ENCODE results near the gene TAOK3.

Gene TAOK3

GRCh38 chr12:118189741-118190191 lies 182.9 kb downstream of the TAOK3 start:
- peak; percentile 67 for DNase-seq (ENCODE audit: low read depth)
- H3K4me3 ChIP-seq (ENCODE audit: low read length): peak overlapping the region; percentile 56

GRCh38 chr12:118188690-118189371 lies 183.9 kb downstream of the TAOK3 start:
- H3K4me3 ChIP-seq (ENCODE audit: low read length): peak overlapping the region; percentile 23
- DNase-seq (ENCODE audit: low read depth): peak; percentile 62
- TF ChIP-seq CTCF (conservative IDR thresholded peaks at IDR 0.05; ENCODE audit: low read length): no peak

More at GRCh38 chr12:118189741-118190191, 182.9 kb downstream of the TAOK3 start:
- TF ChIP-seq CTCF (conservative IDR thresholded peaks at IDR 0.05; ENCODE audit: low read length): no peak

GRCh38 chr12:118187751-118188435 lies 184.8 kb downstream of the TAOK3 start:
- no peak for DNase-seq (ENCODE audit: low read depth)
- H3K4me3 ChIP-seq (ENCODE audit: low read length): no peak overlapping the region

GRCh38 chr12:118185602-118186397 lies 186.9 kb downstream of the TAOK3 start:
- TF ChIP-seq CTCF (conservative IDR thresholded peaks at IDR 0.05; ENCODE audit: low read length): no peak
- H3K4me3 ChIP-seq (ENCODE audit: low read length): no peak overlapping the region
- DNase-seq (ENCODE audit: low read depth): no peak

More at GRCh38 chr12:118187751-118188435, 184.8 kb downstream of the TAOK3 start:
- no peak for TF ChIP-seq CTCF (conservative IDR thresholded peaks at IDR 0.05; ENCODE audit: low read length)

- no peak for TF ChIP-seq CTCF (conservative IDR thresholded peaks at IDR 0.05; ENCODE audit: low read length)
- H3K4me3 ChIP-seq (ENCODE audit: low read length): no peak overlapping the region
- peak; percentile 16 for DNase-seq (ENCODE audit: low read depth)
These were observed 189.0 kb downstream of the TAOK3 start for GRCh38 chr12:118183711-118184110.

- no peak for DNase-seq (ENCODE audit: low read depth)
- no peak overlapping the region for H3K4me3 ChIP-seq (ENCODE audit: low read length)
- no peak for TF ChIP-seq CTCF (conservative IDR thresholded peaks at IDR 0.05; ENCODE audit: low read length)
These were observed 189.6 kb downstream of the TAOK3 start for GRCh38 chr12:118183155-118183554.

Data from AG10803 (cell line).